Activated CD8-positive, alpha-beta memory T cell treated with anti-CD3 and anti-CD28 coated beads, Interleukin-2, amount 10 ng/mL, durations not matched to agents 7 days and 5 days (primary cell): Measurements from ENCODE around the gene AKT1S1. TPM values are rescaled to one million over a fixed set of nuclear protein-coding genes. Genes with fewer than 3 reads are reported as not detected.

Source experiments
- ATAC-seq: fragments of 150-1000 bp; cut with Tn5 transposase; one replicate; pipeline ENCODE4 v1.10.0; 2021; ENCODE audit warnings: moderate library complexity
- CTCF ChIA-PET: fragments of 350-600 bp; sonication (Branson Sonifier 250); formaldehyde crosslinking; loops from one replicate; lab custom pipeline; 2021; ENCODE audit warnings: antibody characterized with exemption; lab: Charles Lee
- DNase-seq: peaks from one replicate; pipeline ENCODE4 v3.0.0-alpha.2; 2020
- H3K27ac Mint-ChIP-seq: one replicate; pipeline ENCODE4 v1.8.0; 2021; ENCODE audit warnings: mild to moderate bottlenecking, mixed read lengths
- H3K27me3 Mint-ChIP-seq: one replicate; pipeline ENCODE4 v1.8.0; 2021; ENCODE audit warnings: mixed read lengths
- H3K36me3 Mint-ChIP-seq: one replicate; pipeline ENCODE4 v1.8.0; 2021; ENCODE audit warnings: mild to moderate bottlenecking, mixed read lengths
- H3K4me1 Mint-ChIP-seq: one replicate; pipeline ENCODE4 v1.8.0; 2021; ENCODE audit warnings: mixed read lengths
- H3K4me3 Mint-ChIP-seq: one replicate; pipeline ENCODE4 v1.8.0; 2021; ENCODE audit warnings: mild to moderate bottlenecking, moderate library complexity, mixed read lengths
- H3K9me3 Mint-ChIP-seq: one replicate; pipeline ENCODE4 v1.8.0; 2022; ENCODE audit warnings: low read depth, mixed read lengths
- total RNA-seq, 2 experiments: library from RNA; stranded (reverse); gene quantifications; one replicate each; pipeline ENCODE4 v1.2.3, GENCODE V29; 2021

Gene AKT1S1
- total RNA-seq, 2 experiments from 2014 or later = 13.4 to 21.2 TPM

- DNase-seq = no peak
Observed at GRCh38 chr19:49874503-49875157, 2.5 kb downstream of the AKT1S1 start.

GRCh38 chr19:49873834-49874233 is 3.3 kb downstream of the AKT1S1 start:
- Mint-ChIP-seq H3K9me3 (no peaks in the 10 kb centered on the region), H3K27me3 (no peaks in the 10 kb centered on the region), H3K27ac (no peak overlapping the region), H3K4me1 (peaks cover 39% of the 10 kb centered on the region), H3K4me3 (no peak overlapping the region), H3K36me3 (no peaks in the 10 kb centered on the region)
- CTCF ChIA-PET = no interaction called here
- ATAC-seq (no peak), DNase-seq (no peak)

More at GRCh38 chr19:49874503-49875157, 2.5 kb downstream of the AKT1S1 start:
- H3K27me3 Mint-ChIP-seq = no peaks in the 10 kb centered on the region
- ATAC-seq = no peak
- peaks cover 2% of the 10 kb centered on the region for H3K36me3 Mint-ChIP-seq
- H3K4me3 Mint-ChIP-seq = no peak overlapping the region
- CTCF ChIA-PET = interaction anchor here (0.6 to 1.5 kb wide), 2 partner anchors 9 to 15 kb away, joined by 3 to 5 read pairs; no protein-coding TSS in a partner anchor
- peaks cover 46% of the 10 kb centered on the region for H3K4me1 Mint-ChIP-seq
- peak overlapping the region; percentile 65 for H3K27ac Mint-ChIP-seq
- no peaks in the 10 kb centered on the region for H3K9me3 Mint-ChIP-seq

DNA sequence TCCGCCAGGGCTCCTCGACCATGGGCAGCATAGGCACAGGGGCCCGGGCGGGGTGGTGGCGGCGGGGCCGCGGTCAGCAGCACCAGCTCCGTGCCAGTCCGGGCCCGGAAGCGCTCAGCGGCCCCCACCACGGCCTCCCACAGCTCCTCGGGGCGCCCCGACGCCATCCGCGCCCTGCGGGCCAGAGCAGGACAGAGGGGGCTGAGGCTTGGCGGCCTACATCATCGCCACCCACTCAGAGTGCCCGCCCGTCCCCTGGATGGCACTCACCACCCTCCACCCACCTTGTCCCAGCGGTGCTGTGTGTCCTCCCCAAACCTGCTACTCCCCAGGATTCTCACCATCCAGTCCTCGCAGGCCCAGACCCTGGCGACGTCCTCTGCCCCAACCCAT is 4.0 kb downstream of the AKT1S1 start:
- H3K9me3 Mint-ChIP-seq = no peaks in the 10 kb centered on the region
- H3K27ac Mint-ChIP-seq = no peak overlapping the region
- no peaks in the 10 kb centered on the region for H3K36me3 Mint-ChIP-seq
- no peak overlapping the region for H3K4me3 Mint-ChIP-seq
- H3K4me1 Mint-ChIP-seq = peaks cover 40% of the 10 kb centered on the region
- no peaks in the 10 kb centered on the region for H3K27me3 Mint-ChIP-seq
- CTCF ChIA-PET = no interaction called here
- no peak for DNase-seq
- no peak for ATAC-seq

DNA sequence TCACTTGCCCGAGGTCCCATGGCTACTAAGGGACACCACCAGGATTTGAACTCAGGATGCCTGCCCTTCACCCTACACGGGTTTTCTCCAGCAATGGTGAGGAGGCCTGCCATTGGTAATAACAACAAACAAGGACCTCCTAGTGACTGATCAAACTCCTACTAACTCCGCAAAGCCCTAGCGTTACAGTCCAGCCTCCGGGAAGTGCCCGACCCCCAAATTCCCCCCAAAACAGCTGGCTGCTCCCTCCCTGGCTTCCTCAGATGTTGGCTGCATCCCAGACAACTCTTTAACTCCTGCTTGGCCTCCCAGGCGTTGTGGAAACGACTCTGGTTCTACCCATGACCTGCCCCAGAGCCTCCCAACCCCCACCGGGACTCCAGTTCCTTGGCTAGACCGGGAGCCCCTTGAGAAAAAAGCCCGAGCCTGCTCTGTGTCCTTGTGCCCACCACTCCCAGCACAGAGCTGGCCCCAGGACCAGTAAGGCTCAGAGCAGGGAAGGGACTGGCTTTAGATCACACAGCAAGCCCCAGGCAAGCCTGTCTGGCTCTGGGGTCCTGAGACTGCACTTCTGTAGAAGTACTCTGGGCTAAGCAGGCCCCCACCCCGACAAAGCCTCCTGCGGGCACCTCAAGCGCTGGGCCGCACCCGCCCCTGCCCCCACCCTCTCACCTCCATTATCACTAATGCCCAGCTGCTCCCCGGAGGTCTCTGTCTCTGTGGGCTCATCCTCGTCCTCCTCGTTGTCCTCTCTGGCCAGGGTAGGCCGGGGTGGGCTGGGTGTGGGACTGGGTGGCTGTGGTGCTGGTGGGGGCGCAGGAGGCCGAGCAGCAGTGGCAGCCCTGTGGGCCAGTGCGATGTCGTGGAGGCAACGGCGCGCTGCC is 4.7 kb downstream of the AKT1S1 start:
- CTCF ChIA-PET = no interaction called here
- DNase-seq = no peak
- no peak for ATAC-seq
- Mint-ChIP-seq H3K27ac (peak overlapping the region; percentile 69), H3K9me3 (no peaks in the 10 kb centered on the region), H3K27me3 (no peaks in the 10 kb centered on the region), H3K36me3 (no peaks in the 10 kb centered on the region), H3K4me1 (peaks cover 44% of the 10 kb centered on the region), H3K4me3 (no peak overlapping the region)

DNA sequence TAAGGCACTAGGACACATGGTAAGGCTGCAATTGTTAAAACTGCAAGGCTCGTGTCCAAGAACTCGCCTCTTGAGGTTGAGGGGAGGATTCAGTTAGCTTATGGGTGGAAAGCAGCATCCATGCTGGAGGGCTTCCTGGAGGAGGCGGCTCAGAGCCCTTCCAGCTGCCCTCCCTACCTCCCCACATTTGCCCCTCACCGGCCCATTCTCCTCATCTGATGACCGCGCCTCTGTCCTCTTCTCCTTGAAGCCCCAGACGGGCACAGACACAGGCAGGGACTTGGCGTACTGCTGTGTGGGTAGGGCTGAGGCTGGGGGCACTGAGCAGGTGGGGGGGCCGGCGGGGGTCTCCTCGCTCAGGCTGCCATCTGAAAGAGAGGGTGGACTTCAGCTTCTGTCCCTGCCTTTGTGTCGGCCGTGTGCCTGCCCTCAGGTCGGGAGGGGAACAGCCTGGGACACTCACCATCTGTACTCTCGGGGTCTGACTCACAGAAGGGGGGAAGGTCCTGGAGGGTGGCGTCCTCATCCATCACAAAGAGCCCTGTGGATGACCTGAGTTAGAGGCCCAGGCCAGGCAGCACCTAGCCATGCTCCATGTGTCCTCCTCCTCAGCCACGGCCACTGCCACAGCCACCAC is 5.7 kb downstream of the AKT1S1 start:
- no peak overlapping the region for H3K27ac Mint-ChIP-seq
- no peaks in the 10 kb centered on the region for H3K36me3 Mint-ChIP-seq
- no peaks in the 10 kb centered on the region for H3K27me3 Mint-ChIP-seq
- ATAC-seq = no peak
- no peaks in the 10 kb centered on the region for H3K9me3 Mint-ChIP-seq
- DNase-seq = no peak
- CTCF ChIA-PET = no interaction called here
- peaks cover 50% of the 10 kb centered on the region for H3K4me1 Mint-ChIP-seq
- no peak overlapping the region for H3K4me3 Mint-ChIP-seq

- H3K27me3 Mint-ChIP-seq = no peaks in the 10 kb centered on the region
- H3K9me3 Mint-ChIP-seq = no peaks in the 10 kb centered on the region
- no peak for ATAC-seq
- H3K4me3 Mint-ChIP-seq = no peak overlapping the region
- H3K36me3 Mint-ChIP-seq = peaks cover 5% of the 10 kb centered on the region
- DNase-seq = no peak
- CTCF ChIA-PET = interaction anchor here (1.3 to 2.0 kb wide), 3 partner anchors 19 to 58 kb away, joined by 4 to 11 read pairs (median 7); partner anchors contain the start of gene ATF5
- H3K27ac Mint-ChIP-seq = no peak overlapping the region
- H3K4me1 Mint-ChIP-seq = peaks cover 54% of the 10 kb centered on the region
Observed at GRCh38 chr19:49870309-49870901, 6.8 kb downstream of the AKT1S1 start.

DNA sequence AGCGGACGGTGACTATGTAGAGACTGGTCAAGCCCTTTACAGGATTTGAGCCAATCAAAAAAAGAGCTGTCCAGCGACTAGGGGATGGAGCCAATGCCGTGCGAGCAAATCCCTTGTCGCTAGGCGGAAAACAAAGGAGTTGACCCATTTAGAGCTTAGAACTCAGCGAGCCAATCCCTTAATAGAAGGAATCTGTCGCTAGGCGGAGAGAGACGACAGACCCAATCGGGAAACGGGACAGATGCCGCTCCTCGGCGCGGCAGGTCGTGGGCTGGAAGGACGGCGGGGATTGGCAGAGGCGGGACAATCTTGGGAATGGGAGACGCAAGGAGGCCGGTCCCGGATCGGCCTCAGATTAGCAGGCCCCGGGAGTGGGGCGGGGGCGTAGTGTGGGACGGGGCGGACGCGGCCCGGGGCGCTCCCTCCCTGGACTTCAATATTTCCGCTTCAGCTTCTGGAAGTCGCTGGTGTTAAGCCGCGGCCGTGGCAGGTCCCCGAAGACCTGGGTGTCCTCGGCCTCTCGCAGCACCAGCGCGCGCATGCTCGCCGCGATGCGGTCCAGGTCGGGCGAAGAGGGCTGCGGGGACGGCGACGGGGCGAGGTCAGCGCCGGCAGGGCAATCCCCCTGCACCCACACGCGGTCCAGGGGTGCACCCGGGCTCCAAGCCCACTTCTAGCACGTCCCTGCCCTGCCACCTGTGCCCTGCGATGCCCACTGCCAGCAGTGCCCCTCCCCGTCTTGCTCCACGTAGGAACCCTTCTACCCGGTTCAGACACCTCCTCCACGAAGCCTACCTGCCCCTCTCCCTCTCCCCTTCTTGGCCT is 7.5 kb downstream of the AKT1S1 start:
- H3K9me3 Mint-ChIP-seq = no peaks in the 10 kb centered on the region
- H3K4me3 Mint-ChIP-seq = no peak overlapping the region
- CTCF ChIA-PET = interaction anchor here (0.6 to 2.0 kb wide), 8 partner anchors 7 to 363 kb away, joined by 3 to 11 read pairs (median 4); partner anchors contain the start of genes AKT1S1 and ATF5
- H3K27me3 Mint-ChIP-seq = no peaks in the 10 kb centered on the region
- H3K27ac Mint-ChIP-seq = no peak overlapping the region
- H3K36me3 Mint-ChIP-seq = peaks cover 9% of the 10 kb centered on the region
- peaks cover 53% of the 10 kb centered on the region for H3K4me1 Mint-ChIP-seq
- peak; percentile 97 for DNase-seq
- peak; percentile 85 for ATAC-seq

DNA sequence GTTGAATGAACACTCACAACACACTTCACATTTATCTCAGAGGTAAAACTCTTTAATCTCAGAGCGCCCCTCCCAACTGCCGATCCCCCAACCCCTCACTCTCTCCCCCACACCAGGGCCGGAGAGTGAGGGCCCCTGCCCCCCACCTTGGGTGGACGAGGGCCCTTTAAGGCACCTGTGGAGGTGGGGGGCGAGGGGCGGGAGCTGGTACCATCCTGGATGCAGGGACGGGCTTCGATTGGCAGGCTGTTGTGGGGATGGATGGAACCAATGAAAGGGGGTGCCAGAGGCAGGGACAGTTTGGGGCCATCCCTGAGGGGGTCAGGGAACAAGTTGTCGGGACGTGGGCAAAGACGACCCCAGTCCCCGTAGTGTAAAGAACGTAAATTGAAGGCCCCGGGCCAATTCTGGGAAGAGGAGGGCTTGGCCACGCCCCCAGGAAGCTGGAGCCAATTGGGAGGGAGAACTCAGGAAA is 8.1 kb downstream of the AKT1S1 start:
- Mint-ChIP-seq H3K4me1 (peaks cover 55% of the 10 kb centered on the region), H3K36me3 (peaks cover 16% of the 10 kb centered on the region), H3K27ac (no peak overlapping the region), H3K9me3 (no peaks in the 10 kb centered on the region), H3K27me3 (no peaks in the 10 kb centered on the region), H3K4me3 (no peak overlapping the region)
- DNase-seq = no peak
- peak; percentile 17 for ATAC-seq
- CTCF ChIA-PET = interaction anchor here (0.6 to 2.0 kb wide), 8 partner anchors 8 to 362 kb away, joined by 3 to 11 read pairs (median 4); partner anchors contain the start of genes AKT1S1 and ATF5

DNA sequence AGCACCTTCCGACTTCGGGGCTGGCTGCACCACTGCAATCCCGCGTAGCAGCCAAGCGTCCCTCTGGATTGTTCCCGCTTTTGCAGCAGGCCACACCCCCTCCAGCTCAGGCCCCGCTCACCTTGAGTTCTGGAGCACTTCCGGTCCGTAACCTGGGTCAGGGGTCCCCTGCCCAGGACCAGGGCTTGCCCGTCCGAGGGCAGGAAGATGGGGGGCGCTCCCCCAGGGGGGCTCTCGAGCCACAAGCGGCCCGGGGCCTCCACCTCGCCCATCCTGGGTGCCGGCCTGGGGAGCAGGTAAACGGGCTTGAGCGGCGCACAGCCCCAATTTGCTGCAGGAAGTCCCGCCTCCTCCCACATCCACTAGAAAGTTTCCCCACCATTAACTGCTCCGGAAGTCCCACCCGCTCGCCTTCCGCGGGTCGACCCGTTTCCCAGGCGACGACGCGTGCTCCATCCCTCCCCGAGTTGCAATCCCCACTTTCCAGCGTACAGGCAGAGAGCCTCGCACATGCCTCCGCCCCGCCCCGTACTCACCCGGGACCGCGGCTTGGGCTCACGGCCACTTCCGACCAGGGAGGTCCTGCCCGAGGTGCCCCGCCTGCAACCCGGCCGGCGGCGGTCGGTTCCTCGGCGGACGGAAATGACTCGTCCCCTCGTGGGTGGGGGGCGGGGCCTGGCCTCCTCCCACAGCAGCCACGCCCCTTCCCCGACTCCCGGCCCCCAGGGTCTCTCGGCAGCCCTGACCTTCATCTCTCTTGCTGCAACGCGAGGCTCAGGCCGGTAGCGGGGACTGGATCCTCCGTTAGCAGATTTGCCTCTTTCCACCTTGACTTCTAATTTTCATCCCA is 10.0 kb downstream of the AKT1S1 start, which contains the start of gene PNKP:
Gene PNKP (minus strand): TSS at position 644 of the 850 bp plus-strand sequence. CDS start 372 bp downstream, at position 272.
- Mint-ChIP-seq H3K4me1 (peaks cover 51% of the 10 kb centered on the region), H3K4me3 (peak within 1 kb of the TSS; percentile 99), H3K9me3 (no peaks in the 10 kb centered on the region), H3K36me3 (peaks cover 20% of the 10 kb centered on the region), H3K27ac (no peak within 1 kb of the TSS), H3K27me3 (no peaks in the 10 kb centered on the region)
- peak; percentile 90 for DNase-seq
- CTCF ChIA-PET = interaction anchor here (0.9 to 1.0 kb wide), 2 partner anchors 10 to 49 kb away, joined by 4 to 5 read pairs; partner anchors contain the start of genes AKT1S1, MED25 and TBC1D17
- peak; percentile 52 for ATAC-seq

GRCh38 chr19:49864890-49865289 is 12.3 kb downstream of the AKT1S1 start:
- Mint-ChIP-seq H3K9me3 (no peaks in the 10 kb centered on the region), H3K27me3 (no peaks in the 10 kb centered on the region), H3K4me3 (peak overlapping the region; percentile 5), H3K4me1 (peaks cover 40% of the 10 kb centered on the region), H3K36me3 (peaks cover 22% of the 10 kb centered on the region), H3K27ac (no peak overlapping the region)
- no peak for ATAC-seq
- CTCF ChIA-PET = interaction anchor here (0.7 kb wide), 1 partner anchor 10 kb away, joined by 3 read pairs; no protein-coding TSS in a partner anchor
- DNase-seq = no peak

DNA sequence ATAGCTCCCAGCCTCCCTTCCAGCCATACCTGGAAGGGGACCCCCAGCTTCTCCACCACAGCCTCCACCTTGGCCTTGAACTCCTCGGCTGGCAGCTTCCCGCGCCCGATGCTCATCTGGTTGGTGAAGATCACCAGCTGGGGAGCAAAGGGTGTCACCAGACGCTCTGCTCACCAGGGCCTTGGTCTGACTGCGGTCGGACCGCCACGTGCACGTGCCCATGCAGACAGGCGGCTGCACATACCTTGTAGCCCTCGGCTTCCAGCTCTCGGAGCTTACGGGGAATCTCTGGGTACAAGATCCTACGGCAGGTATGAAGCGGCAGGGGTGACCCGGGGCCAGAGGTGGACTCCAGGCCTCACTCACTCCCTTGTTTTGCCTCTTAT is 13.2 kb downstream of the AKT1S1 start:
- Mint-ChIP-seq H3K27me3 (no peaks in the 10 kb centered on the region), H3K36me3 (peaks cover 24% of the 10 kb centered on the region), H3K9me3 (no peaks in the 10 kb centered on the region), H3K27ac (no peak overlapping the region), H3K4me3 (no peak overlapping the region), H3K4me1 (peaks cover 40% of the 10 kb centered on the region)
- CTCF ChIA-PET = interaction anchor here (1.0 kb wide), 1 partner anchor 9 kb away, joined by 3 read pairs; no protein-coding TSS in a partner anchor
- no peak for ATAC-seq
- DNase-seq = no peak
